ENCODE results near the gene P3H2. TPM values are rescaled to one million over a fixed set of nuclear protein-coding genes. Genes with fewer than 3 reads are reported as not detected.

P3H2 gene
- total RNA-seq, 4 donors from 2014 or later, result 0.70 to 23.1 (median 7.5) TPM

GRCh38 chr3:189954733-189955665, 165.7 kb downstream of the P3H2 start:
- Histone ChIP-seq H3K4me1 (no peaks in the 10 kb centered on the region), H3K36me3 (no peaks in the 10 kb centered on the region), H3K4me3 (no peak overlapping the region), H3K27me3 (no peaks in the 10 kb centered on the region), H3K27ac (no peak overlapping the region), H3K9me3 (no peaks in the 10 kb centered on the region)
- TF ChIP-seq POLR2A (IDR thresholded peaks at IDR 0.05) (no peak), CTCF (IDR thresholded peaks at IDR 0.05) (no peak)
- no peak for DNase-seq

GRCh38 chr3:189953551-189953950, 167.1 kb downstream of the P3H2 start:
- Histone ChIP-seq H3K4me3 (no peak overlapping the region), H3K36me3 (no peaks in the 10 kb centered on the region), H3K27me3 (no peaks in the 10 kb centered on the region), H3K27ac (no peak overlapping the region), H3K4me1 (no peaks in the 10 kb centered on the region), H3K9me3 (no peaks in the 10 kb centered on the region)
- no peak for DNase-seq
- TF ChIP-seq POLR2A (IDR thresholded peaks at IDR 0.05), result no peak
- no peak for TF ChIP-seq CTCF (IDR thresholded peaks at IDR 0.05)

- no peak overlapping the region for H3K27ac ChIP-seq
- TF ChIP-seq POLR2A (IDR thresholded peaks at IDR 0.05), result no peak
- no peak for TF ChIP-seq CTCF (IDR thresholded peaks at IDR 0.05)
Observed at GRCh38 chr3:189952272-189952671, 168.4 kb downstream of the P3H2 start.

GRCh38 chr3:189950258-189950657, 170.4 kb downstream of the P3H2 start:
- DNase-seq, result no peak
- H3K9me3 ChIP-seq, result no peaks in the 10 kb centered on the region
- no peaks in the 10 kb centered on the region for H3K27me3 ChIP-seq
- H3K27ac ChIP-seq, result no peak overlapping the region
- H3K4me1 ChIP-seq, result no peaks in the 10 kb centered on the region
- no peak for TF ChIP-seq CTCF (IDR thresholded peaks at IDR 0.05)
- TF ChIP-seq POLR2A (IDR thresholded peaks at IDR 0.05), result no peak
- no peaks in the 10 kb centered on the region for H3K36me3 ChIP-seq
- no peak overlapping the region for H3K4me3 ChIP-seq

More at GRCh38 chr3:189952272-189952671, 168.4 kb downstream of the P3H2 start:
- H3K27me3 ChIP-seq, result no peaks in the 10 kb centered on the region
- H3K36me3 ChIP-seq, result no peaks in the 10 kb centered on the region
- no peak overlapping the region for H3K4me3 ChIP-seq
- H3K4me1 ChIP-seq, result no peaks in the 10 kb centered on the region
- H3K9me3 ChIP-seq, result no peaks in the 10 kb centered on the region
- DNase-seq, result no peak

- Histone ChIP-seq H3K4me3 (no peak overlapping the region), H3K36me3 (no peaks in the 10 kb centered on the region), H3K27ac (no peak overlapping the region), H3K9me3 (no peaks in the 10 kb centered on the region), H3K27me3 (no peaks in the 10 kb centered on the region), H3K4me1 (no peaks in the 10 kb centered on the region)
- TF ChIP-seq CTCF (IDR thresholded peaks at IDR 0.05), result no peak
- TF ChIP-seq POLR2A (IDR thresholded peaks at IDR 0.05), result no peak
- DNase-seq, result no peak
Observed at GRCh38 chr3:189949580-189949979, 171.1 kb downstream of the P3H2 start.
